Gastrocnemius medialis (tissue), 4 donors: Measurements from ENCODE around the gene PELO. TPM values are rescaled to one million over a fixed set of nuclear protein-coding genes. Genes with fewer than 3 reads are reported as not detected.

ENCODE experiments used
- ATAC-seq, 2 donors: fragments of 150-250 bp; one replicate each; pipeline ENCODE4 v1.9.1; 2016
- DNase-seq, 2 donors: peaks; one replicate each; pipeline ENCODE4 v3.0.0-alpha.2; 2019
- H3K27ac ChIP-seq, 4 donors: fragments of 200-600 bp; sonication (generic); 1 replicate in 1 of 4; 2 replicates in 3 of 4; pipeline ENCODE4 v1.5.1; 2016 to 2018; ENCODE audit warnings: mild to moderate bottlenecking in 2 of 4, moderate library complexity in 1 of 4
- H3K27me3 ChIP-seq, 3 donors: fragments of 200-600 bp; sonication (generic) in 2 of 3; 1 replicate in 1 of 3; 2 replicates in 2 of 3; pipeline versions ENCODE4 v1.5.1 to v1.6.0; 2016 to 2019; ENCODE audit warnings: mild to moderate bottlenecking in 1 of 3, moderate library complexity in 1 of 3
- H3K36me3 ChIP-seq, 2 donors: fragments of 200-600 bp; sonication (generic) in 1 of 2; one replicate each; pipeline ENCODE4 v1.5.1; 2017 to 2018
- H3K4me1 ChIP-seq, 2 donors: fragments of 200-600 bp; sonication (generic) in 1 of 2; one replicate each; pipeline ENCODE4 v1.5.1; 2016 to 2017; ENCODE audit warnings: mild to moderate bottlenecking in 2 of 2
- H3K4me3 ChIP-seq, 4 donors: fragments of 200-600 bp; sonication (generic) in 3 of 4; 1 replicate in 1 of 4; 2 replicates in 3 of 4; pipeline ENCODE4 v1.5.1; 2016 to 2019; ENCODE audit warnings: mild to moderate bottlenecking in 2 of 4
- H3K9me3 ChIP-seq, 3 donors: fragments of 200-600 bp; sonication (generic) in 2 of 3; 1 replicate in 1 of 3; 2 replicates in 2 of 3; pipeline ENCODE4 v1.5.1; 2016 to 2019
- CTCF ChIP-seq, 5 experiments: fragments of 450-650 bp in 3 of 5; fragments of 200-600 bp in 2 of 5; sonication (generic) in 2 of 5; IDR thresholded peaks in 4 of 5; conservative IDR thresholded peaks in 1 of 5; 1 replicate in 4 of 5; 2 replicates in 1 of 5; pipeline ENCODE4 v1.5.1; 2016 to 2019; ENCODE audit warnings: antibody characterized with exemption in 5 of 5, mild to moderate bottlenecking in 3 of 5, moderate library complexity in 3 of 5
- POLR2A ChIP-seq, 2 donors: fragments of 450-650 bp; IDR thresholded peaks; one replicate each; pipeline ENCODE4 v1.6.1; 2017; ENCODE audit warnings: antibody characterized with exemption in 2 of 2, mild to moderate bottlenecking in 2 of 2, moderate library complexity in 2 of 2
- in situ Hi-C, 4 donors: fragments of 200-750 bp; cut with MboI; loops; one replicate each; pipeline versions ENCODE4 v1.15.0 to v1.8.0; 2017; ENCODE audit warnings: low sequenced_read_pairs in 4 of 4
- intact Hi-C: fragments of 100-400 bp; cut with DNase I; formaldehyde crosslinking; loops from one replicate; pipeline ENCODE4 v1.15.1; 2023; ENCODE audit warnings: low total_unique reads
- total RNA-seq, 4 donors: library from RNA; depleted of rRNA; stranded (reverse); fragments of >200 nt; gene quantifications; one replicate each; pipeline versions ENCODE4 v1.1.0 to v1.2.3, GENCODE V29; 2016

The PELO gene
- total RNA-seq, 4 donors from 2014 or later = 13.8 to 28.5 (median 18.5) TPM

GRCh38 chr5:52769061-52769460 lies 18.7 kb upstream of the PELO start:
- in situ Hi-C loops = no loop called here
- no peak for TF ChIP-seq POLR2A (IDR thresholded peaks at IDR 0.05)
- TF ChIP-seq CTCF (IDR thresholded peaks at IDR 0.05 in 4 of 5, conservative IDR thresholded peaks at IDR 0.05 in 1 of 5) = no peak
- no peak for DNase-seq
- no peaks in the 10 kb centered on the region for H3K9me3 ChIP-seq
- no peak overlapping the region for H3K4me3 ChIP-seq
- no peaks in the 10 kb centered on the region for H3K27me3 ChIP-seq
- intact Hi-C loops = no loop called here
- no peak for ATAC-seq
- H3K4me1 ChIP-seq = no peaks in the 10 kb centered on the region
- peak overlapping the region in 1 of 4 donors; percentile 34 for H3K27ac ChIP-seq
- H3K36me3 ChIP-seq = no peaks in the 10 kb centered on the region

- no peak for TF ChIP-seq POLR2A (IDR thresholded peaks at IDR 0.05)
- TF ChIP-seq CTCF (IDR thresholded peaks at IDR 0.05 in 4 of 5, conservative IDR thresholded peaks at IDR 0.05 in 1 of 5) = no peak
- no peaks in the 10 kb centered on the region for H3K4me1 ChIP-seq
- no peak overlapping the region for H3K27ac ChIP-seq
- H3K4me3 ChIP-seq = no peak overlapping the region
- no peaks in the 10 kb centered on the region for H3K27me3 ChIP-seq
- ATAC-seq (no peak), DNase-seq (no peak)
- no peaks in the 10 kb centered on the region for H3K9me3 ChIP-seq
- H3K36me3 ChIP-seq = no peaks in the 10 kb centered on the region
- intact Hi-C loops (no loop called here), in situ Hi-C loops (no loop called here)
These were observed 17.3 kb upstream of the PELO start for GRCh38 chr5:52770287-52770939.

GRCh38 chr5:52771343-52772039 lies 16.2 kb upstream of the PELO start:
- ATAC-seq (no peak), DNase-seq (no peak)
- no peak for TF ChIP-seq CTCF (IDR thresholded peaks at IDR 0.05 in 4 of 5, conservative IDR thresholded peaks at IDR 0.05 in 1 of 5)
- no peak for TF ChIP-seq POLR2A (IDR thresholded peaks at IDR 0.05)
- Histone ChIP-seq H3K4me1 (no peaks in the 10 kb centered on the region), H3K4me3 (no peak overlapping the region), H3K27me3 (no peaks in the 10 kb centered on the region), H3K36me3 (no peaks in the 10 kb centered on the region), H3K27ac (peak overlapping the region in 2 of 4 donors; percentile 42 to 65), H3K9me3 (no peaks in the 10 kb centered on the region)
- in situ Hi-C loops = no loop called here
- intact Hi-C loops = no loop called here

- Histone ChIP-seq H3K9me3 (no peaks in the 10 kb centered on the region), H3K4me3 (no peak overlapping the region), H3K27me3 (no peaks in the 10 kb centered on the region), H3K4me1 (no peaks in the 10 kb centered on the region), H3K27ac (peak overlapping the region; percentile 42 to 65 (median 51)), H3K36me3 (no peaks in the 10 kb centered on the region)
- no peak for DNase-seq
- no peak for ATAC-seq
- in situ Hi-C loops = no loop called here
- intact Hi-C loops = no loop called here
- no peak for TF ChIP-seq CTCF (IDR thresholded peaks at IDR 0.05 in 4 of 5, conservative IDR thresholded peaks at IDR 0.05 in 1 of 5)
- TF ChIP-seq POLR2A (IDR thresholded peaks at IDR 0.05) = no peak
These were observed 15.0 kb upstream of the PELO start for GRCh38 chr5:52772668-52773067.
